ENCODE data around the gene TTC39A. TPM values are rescaled to one million over a fixed set of nuclear protein-coding genes. Genes with fewer than 3 reads are reported as not detected.

Gene TTC39A
- total and polyA plus RNA-seq, 12 donors, result 4.3 to 38.7 (median 20.4) TPM

DNA sequence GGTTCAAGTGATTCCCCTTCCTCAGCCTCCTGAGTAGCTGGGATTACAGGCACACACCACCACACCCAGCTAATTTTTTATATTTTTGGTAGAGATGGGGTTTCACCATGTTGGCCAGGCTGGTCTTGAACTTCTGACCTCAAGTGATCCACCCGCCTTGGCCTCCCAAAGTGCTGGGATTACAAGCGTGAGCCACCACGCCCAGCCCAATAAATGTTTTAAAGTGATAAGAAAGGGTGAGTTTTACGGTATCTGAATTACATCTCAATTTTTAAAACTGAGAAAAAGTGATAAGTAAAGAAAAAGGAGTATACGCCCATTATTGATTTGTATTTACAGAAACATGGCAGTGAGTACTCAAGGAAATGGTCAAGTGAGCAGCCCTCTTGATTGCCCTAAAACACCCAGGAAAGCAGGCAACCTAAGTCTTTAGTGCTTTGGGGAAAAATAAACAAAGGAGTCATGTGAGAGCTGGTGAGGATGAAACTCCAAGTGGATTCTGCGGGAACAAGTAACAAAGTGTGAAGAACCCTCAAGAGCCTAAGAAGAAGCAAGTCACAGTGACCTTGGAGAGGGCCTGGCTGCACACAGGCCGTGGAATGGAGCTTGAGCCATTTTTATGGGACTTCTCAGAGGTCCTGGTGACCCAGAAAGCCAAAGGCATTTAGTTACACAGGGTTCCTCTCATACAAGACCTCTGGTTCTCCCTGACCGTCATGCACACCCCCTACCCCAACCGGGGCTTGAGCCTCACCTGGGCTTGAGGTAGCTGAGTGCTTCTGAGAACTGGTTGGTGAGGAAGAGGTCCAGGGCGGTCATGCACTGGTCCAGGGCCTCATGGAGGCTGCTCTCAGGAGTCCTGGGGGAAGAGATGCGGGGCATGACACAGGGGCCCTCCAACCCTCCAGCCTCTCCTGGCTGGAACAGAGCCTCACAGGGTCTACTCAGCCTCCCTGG is 9.1 kb downstream of the TTC39A start:
- Histone ChIP-seq H3K4me1 (peaks cover 0 to 11% (median 4%) of the 10 kb centered on the region in 9 donors), H3K27me3 (no peaks in the 10 kb centered on the region), H3K36me3 (no peaks in the 10 kb centered on the region), H3K9me3 (no peaks in the 10 kb centered on the region), H3K27ac (no peak overlapping the region), H3K4me3 (no peak overlapping the region)
- 95 to 96% methylated on average over 11 of the region's 11 CpGs for WGBS, 2 donors
- intact Hi-C loops (cut with DNase I), result no loop called here
- no peak for DNase-seq
- ATAC-seq, result no peak
- TF ChIP-seq, protein P1, sequence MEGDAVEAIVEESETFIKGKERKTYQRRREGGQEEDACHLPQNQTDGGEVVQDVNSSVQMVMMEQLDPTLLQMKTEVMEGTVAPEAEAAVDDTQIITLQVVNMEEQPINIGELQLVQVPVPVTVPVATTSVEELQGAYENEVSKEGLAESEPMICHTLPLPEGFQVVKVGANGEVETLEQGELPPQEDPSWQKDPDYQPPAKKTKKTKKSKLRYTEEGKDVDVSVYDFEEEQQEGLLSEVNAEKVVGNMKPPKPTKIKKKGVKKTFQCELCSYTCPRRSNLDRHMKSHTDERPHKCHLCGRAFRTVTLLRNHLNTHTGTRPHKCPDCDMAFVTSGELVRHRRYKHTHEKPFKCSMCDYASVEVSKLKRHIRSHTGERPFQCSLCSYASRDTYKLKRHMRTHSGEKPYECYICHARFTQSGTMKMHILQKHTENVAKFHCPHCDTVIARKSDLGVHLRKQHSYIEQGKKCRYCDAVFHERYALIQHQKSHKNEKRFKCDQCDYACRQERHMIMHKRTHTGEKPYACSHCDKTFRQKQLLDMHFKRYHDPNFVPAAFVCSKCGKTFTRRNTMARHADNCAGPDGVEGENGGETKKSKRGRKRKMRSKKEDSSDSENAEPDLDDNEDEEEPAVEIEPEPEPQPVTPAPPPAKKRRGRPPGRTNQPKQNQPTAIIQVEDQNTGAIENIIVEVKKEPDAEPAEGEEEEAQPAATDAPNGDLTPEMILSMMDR (IDR thresholded peaks at IDR 0.05), result no peak

GRCh38 chr1:51317798-51318197 is 12.6 kb downstream of the TTC39A start:
- intact Hi-C loops (cut with DNase I), result no loop called here
- no peak overlapping the region for H3K4me3 ChIP-seq
- TF ChIP-seq, protein P1 (IDR thresholded peaks at IDR 0.05), result no peak
- no peak overlapping the region for H3K27ac ChIP-seq
- no peak for DNase-seq
- no peaks in the 10 kb centered on the region for H3K27me3 ChIP-seq
- WGBS, 2 donors, result 87 to 88% methylated on average over 7 of the region's 7 CpGs
- H3K4me1 ChIP-seq, result peaks cover 0 to 16% (median 0%) of the 10 kb centered on the region in 9 donors
- ATAC-seq, result no peak
- H3K9me3 ChIP-seq, result no peaks in the 10 kb centered on the region
- no peaks in the 10 kb centered on the region for H3K36me3 ChIP-seq

DNA sequence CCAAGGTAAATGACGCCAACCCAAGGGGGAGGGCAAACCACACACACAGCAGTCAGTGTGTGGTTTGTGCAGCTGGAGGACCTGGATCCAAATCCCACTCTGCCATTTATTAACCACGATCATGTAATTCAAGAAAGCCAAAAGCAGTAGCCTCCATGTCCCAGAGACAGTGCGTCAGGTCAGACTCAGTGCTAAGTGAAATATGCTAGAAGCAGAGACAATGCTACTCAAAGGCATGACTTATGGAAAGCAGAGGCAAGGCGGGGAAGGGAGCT is 13.6 kb downstream of the TTC39A start:
- Histone ChIP-seq H3K9me3 (no peaks in the 10 kb centered on the region), H3K27ac (no peak overlapping the region), H3K36me3 (peaks cover 0 to 9% (median 0%) of the 10 kb centered on the region in 9 donors), H3K27me3 (no peaks in the 10 kb centered on the region), H3K4me3 (no peak overlapping the region), H3K4me1 (peaks cover 0 to 16% (median 0%) of the 10 kb centered on the region in 9 donors)
- ATAC-seq (no peak), DNase-seq (no peak)
- 91 to 92% methylated on average over 4 of the region's 4 CpGs for WGBS, 2 donors
- intact Hi-C loops (cut with DNase I), result no loop called here
- TF ChIP-seq, protein P1 (IDR thresholded peaks at IDR 0.05), result no peak

DNA sequence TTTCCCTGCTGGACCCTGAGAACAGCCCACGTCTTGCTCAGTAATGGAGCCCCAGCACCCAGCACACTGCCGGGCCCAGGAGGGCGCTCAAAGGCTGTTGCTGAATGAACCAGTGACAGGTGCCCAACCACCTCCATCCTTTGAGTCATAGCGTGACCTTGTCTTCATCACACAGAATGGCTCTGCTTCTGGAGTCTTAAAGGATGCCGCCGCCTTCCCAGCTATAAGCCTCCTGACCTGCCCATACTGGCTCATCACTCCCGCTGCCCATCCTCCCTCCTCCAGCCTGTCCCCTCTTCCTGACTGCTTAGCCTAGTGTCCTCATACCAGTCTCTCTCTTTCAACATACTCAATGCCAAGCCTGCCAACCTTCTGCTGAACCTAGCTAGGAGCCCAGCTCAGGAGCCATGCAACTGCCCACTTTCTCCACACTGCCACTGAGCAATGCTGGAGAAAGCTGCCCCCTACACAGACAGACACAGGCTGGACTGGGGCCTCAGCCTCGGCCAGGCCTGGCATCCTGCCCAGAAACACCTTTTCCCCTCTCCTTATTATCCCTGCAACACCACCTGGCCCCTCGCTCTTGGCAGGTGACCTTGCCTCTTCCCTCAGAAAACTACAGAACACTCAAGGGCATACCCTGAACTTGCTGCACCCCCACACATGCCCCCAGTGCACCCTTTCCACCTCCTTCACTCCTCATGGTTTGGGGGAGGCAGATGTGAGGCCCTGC is 14.1 kb downstream of the TTC39A start:
- no peak for ATAC-seq
- H3K9me3 ChIP-seq, result no peaks in the 10 kb centered on the region
- TF ChIP-seq, protein P1 (IDR thresholded peaks at IDR 0.05), result no peak
- no peaks in the 10 kb centered on the region for H3K27me3 ChIP-seq
- H3K4me3 ChIP-seq, result no peak overlapping the region
- no peak overlapping the region for H3K27ac ChIP-seq
- H3K36me3 ChIP-seq, result peaks cover 0 to 14% (median 0%) of the 10 kb centered on the region in 9 donors
- DNase-seq, result no peak
- H3K4me1 ChIP-seq, result peaks cover 0 to 16% (median 0%) of the 10 kb centered on the region in 9 donors
- WGBS, 2 donors, result 89 to 91% methylated on average over 9 of the region's 9 CpGs
- intact Hi-C loops (cut with DNase I), result no loop called here
